Measurements from ENCODE around the gene PPP4R2. TPM values are rescaled to one million over a fixed set of nuclear protein-coding genes. Genes with fewer than 3 reads are reported as not detected.
A peak's percentile ranks its signal among the peaks of the same experiment; 100 is the strongest.

Gene PPP4R2
- 53.1 TPM for total RNA-seq
- long read RNA-seq, full-length matches to known transcripts, result 80 of 108 reads
- long read RNA-seq, partial matches to known transcripts, result 15 of 108 reads
- long read RNA-seq, other reads (novel, unspliced or antisense), result 13 of 108 reads

DNA sequence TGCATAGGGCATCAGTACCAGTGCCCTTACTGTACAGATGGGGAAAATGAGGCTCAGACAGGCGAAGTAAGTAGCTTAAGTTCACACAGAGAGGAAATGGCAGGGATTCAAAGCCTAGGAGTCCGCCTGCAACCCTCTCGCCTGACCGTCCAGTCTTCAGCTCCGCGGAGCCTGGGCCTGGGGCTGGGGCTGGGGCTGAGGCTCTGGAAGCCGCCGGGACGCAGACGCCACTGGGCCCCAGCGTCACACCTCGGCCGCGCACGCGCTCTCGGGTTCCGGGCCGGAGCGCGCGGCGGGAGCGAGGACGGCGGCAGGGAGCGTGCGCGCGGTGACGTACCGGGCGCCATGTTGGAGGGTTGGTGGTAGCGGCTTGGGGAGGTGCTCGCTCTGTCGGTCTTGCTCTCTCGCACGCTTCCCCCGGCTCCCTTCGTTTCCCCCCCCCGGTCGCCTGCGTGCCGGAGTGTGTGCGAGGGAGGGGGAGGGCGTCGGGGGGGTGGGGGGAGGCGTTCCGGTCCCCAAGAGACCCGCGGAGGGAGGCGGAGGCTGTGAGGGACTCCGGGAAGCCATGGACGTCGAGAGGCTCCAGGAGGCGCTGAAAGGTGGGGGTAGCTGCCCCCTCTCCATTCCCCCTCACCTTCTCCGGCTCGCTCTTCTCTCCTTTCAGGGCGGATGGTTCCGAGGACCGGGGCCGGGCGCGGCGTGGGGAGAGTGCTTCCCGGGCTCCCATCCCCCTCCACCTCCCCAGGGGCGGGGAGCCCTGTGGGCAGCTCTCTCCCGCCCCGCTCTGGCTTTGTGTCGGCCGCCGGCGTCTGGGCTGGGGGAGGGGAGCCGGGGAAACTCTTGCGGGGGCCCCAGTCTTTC lies at the start of gene PPP4R2:
Gene PPP4R2 (plus strand): TSS at position 339 of the 861 bp plus-strand sequence. CDS start 227 bp downstream, at position 566.
- peak; percentile 97 for ATAC-seq
- intact Hi-C loops (cut with micrococcal nuclease), result no loop called here
- peak; percentile 94 for DNase-seq

DNA sequence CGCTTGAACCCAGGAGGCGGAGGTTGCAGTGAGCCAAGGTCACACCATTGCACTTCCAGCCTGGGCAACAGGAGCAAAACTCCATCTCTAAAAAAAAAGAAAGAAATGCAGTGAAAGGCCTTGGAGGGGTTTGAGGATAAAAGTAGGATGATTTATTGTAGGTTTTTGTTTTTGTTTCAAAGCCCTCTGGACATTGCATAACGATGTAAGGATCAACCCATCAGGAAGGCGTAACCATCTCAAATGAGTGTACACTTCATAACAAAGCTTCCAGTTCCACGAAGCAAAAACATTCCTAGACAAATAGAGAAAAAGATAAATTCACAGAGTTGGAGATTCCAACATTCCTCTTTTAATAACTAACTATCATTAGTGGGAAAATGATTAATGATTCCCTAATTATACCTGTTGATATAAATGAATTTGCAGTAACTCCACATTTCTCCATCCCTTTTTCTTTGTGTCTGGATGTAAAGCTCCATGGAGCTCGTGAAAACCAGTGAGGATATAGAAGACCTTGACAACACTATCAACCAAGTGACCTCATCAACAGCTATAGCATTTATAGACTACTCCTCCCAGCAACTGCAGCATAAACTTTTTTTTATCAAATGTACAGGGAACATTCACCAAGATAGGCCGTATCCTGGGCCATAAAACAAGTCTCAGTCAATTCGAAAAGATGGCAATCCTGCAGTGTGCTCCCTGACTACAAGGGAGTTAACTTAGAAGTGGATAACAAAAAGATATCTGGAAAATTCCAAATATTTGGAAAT lies 48.7 kb upstream of the PPP4R2 start:
- ATAC-seq, result no peak
- intact Hi-C loops (cut with micrococcal nuclease), result no loop called here
- no peak for DNase-seq

- ATAC-seq (peak; percentile 61), DNase-seq (no peak)
- intact Hi-C loops (cut with micrococcal nuclease), result no loop called here
Measured at GRCh38 chr3:72949016-72949415, 47.6 kb upstream of the PPP4R2 start.

DNA sequence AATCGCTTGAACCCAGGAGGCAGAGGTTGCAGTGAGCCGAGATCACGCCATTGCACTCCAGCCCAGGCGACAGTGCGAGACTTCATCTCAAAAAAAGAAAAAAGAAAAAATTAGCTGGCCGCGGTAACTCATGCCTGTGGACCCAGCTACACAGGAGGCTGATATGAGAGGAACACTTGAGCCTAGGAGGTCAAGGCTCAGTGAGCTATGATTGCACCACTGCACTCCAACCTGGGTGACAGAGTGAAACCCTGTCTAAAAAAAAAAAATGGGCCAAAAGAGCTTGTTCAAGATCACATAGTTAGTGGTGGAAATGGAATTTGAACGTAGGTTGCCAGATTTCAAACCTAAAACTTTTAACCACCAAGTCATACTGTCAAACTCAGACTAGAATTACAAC lies 46.2 kb upstream of the PPP4R2 start:
- ATAC-seq, result no peak
- intact Hi-C loops (cut with micrococcal nuclease), result no loop called here
- DNase-seq, result no peak

DNA sequence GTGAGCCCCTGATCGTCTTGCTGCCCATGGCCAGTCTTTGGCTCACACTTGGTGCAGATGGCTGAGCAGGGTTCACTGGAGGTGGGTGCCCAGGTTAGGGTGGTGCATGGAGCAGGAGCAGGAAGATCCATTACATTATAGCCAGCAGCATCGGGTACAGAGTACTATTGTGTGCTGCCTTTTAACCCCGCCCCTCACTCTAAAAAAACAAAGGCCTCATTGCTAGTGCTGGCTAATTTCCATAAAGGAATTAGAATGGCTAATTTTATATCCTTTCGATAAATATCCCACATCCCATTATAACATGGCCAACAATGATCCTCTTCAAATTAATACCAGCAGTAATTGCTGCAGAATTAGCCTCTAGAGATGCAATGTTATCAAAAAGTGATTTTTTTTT lies 45.8 kb upstream of the PPP4R2 start:
- ATAC-seq (no peak), DNase-seq (no peak)
- intact Hi-C loops (cut with micrococcal nuclease), result no loop called here

- intact Hi-C loops (cut with micrococcal nuclease), result no loop called here
- DNase-seq (no peak), ATAC-seq (no peak)
Measured at GRCh38 chr3:72951259-72951722, 45.3 kb upstream of the PPP4R2 start.

DNA sequence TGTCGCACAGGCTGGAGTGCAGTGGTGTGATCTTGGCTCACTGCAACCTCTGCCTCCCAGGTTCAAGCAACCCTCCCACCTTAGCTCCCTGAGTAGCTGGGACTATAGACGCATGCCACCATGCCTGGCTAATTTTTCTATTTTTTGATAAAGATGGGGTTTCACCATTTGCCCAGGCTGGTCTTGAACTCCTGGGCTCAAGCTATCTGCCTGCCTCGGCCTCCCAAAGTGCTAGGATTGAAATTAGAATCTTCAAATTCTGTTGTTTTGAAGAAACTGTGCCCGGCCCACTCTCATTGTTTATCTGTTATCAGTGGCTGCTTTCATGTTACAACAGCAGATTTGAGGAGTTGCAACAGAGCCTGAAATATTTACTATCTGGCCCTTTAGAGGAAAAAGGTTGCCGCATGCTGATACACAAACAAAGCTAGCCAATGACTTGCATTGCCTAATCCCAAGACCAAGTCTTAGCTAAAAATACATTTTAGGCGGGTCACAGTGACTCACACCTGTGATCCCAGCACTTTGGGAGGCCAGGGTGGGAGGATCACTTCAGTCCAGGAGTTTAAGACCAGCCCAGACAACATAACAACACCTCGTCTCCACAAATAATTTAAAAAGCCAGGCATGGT lies 43.2 kb upstream of the PPP4R2 start:
- DNase-seq (no peak), ATAC-seq (no peak)

DNA sequence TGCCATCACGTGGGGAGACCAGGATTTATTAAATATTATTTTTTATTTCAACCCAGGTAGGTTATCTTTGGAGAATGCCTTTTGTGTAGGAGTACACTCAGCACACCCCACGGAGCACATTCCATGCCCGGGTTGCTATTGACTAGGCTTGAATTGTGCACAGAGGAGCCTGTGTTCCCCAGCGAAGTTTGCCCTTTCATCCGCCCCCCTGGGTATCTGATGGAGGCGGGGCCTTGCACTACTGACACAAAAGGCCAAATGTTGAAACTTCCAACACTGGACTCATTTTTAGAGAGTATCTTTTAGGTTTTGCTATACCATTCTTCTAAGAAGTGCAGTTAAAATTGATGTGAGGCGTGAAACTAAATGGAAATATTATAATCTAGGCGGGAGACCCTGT lies 39.3 kb upstream of the PPP4R2 start:
- intact Hi-C loops (cut with micrococcal nuclease), result no loop called here
- ATAC-seq (peak; percentile 13), DNase-seq (peak; percentile 41)

More for the DNA sequence above, 43.2 kb upstream of the PPP4R2 start:
- intact Hi-C loops (cut with micrococcal nuclease), result no loop called here

- ATAC-seq (no peak), DNase-seq (no peak)
- intact Hi-C loops (cut with micrococcal nuclease), result no loop called here
Measured at GRCh38 chr3:72959336-72959735, 37.3 kb upstream of the PPP4R2 start.

GRCh38 chr3:72960812-72961518 lies 35.6 kb upstream of the PPP4R2 start:
- intact Hi-C loops (cut with micrococcal nuclease), result no loop called here
- ATAC-seq (peak; percentile 93), DNase-seq (peak; percentile 62)

GRCh38 chr3:72961752-72962151 lies 34.9 kb upstream of the PPP4R2 start:
- no peak for DNase-seq
- peak; percentile 31 for ATAC-seq
- intact Hi-C loops (cut with micrococcal nuclease), result no loop called here

GRCh38 chr3:72962317-72962716 lies 34.3 kb upstream of the PPP4R2 start:
- intact Hi-C loops (cut with micrococcal nuclease), result no loop called here
- ATAC-seq, result no peak
- no peak for DNase-seq

DNA sequence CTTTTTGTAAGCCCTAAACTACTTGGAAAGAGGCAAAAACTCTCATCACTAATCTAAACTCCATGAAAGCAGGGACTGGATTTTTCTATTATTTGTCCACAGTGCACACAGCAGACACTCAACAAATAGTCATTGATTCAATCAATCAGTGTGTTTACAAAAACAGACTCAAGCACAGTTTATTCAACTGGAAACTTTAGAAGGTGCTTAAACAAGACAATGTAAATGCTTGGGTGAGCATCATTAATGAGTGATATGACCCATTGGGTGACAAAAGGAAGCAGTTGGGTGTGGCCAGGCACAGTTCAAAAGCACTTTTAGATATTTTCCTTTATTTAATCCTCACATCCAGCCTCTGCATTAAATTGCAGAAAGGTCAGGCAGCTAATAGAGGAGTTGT lies 32.0 kb upstream of the PPP4R2 start:
- ATAC-seq, result no peak
- intact Hi-C loops (cut with micrococcal nuclease), result no loop called here
- no peak for DNase-seq

GRCh38 chr3:72968266-72968664 lies 28.3 kb upstream of the PPP4R2 start:
- DNase-seq, result no peak
- ATAC-seq, result no peak
- intact Hi-C loops (cut with micrococcal nuclease), result no loop called here

- DNase-seq, result no peak
- ATAC-seq, result no peak
- intact Hi-C loops (cut with micrococcal nuclease), result no loop called here
Measured at GRCh38 chr3:72969766-72970165, 26.8 kb upstream of the PPP4R2 start.

- intact Hi-C loops (cut with micrococcal nuclease), result no loop called here
- DNase-seq (no peak), ATAC-seq (no peak)
Measured at GRCh38 chr3:72970942-72971341, 25.7 kb upstream of the PPP4R2 start.

DNA sequence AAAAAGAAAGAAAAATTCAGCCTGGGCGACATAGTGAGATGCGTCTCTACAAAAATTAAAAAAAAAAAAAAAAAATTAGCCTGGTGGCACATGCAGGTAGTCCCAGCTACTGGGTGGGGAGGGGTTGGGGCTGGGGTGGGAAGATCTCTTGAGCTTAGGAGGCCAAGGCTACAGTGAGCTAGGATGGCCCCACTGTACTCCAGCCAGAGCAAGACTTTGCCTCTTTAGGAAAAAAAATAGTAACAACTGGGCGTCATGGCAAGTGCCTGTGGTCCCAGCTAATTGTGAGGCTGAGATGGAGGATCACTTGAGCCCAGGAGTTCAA lies 23.9 kb upstream of the PPP4R2 start:
- intact Hi-C loops (cut with micrococcal nuclease), result no loop called here
- ATAC-seq (no peak), DNase-seq (no peak)

- intact Hi-C loops (cut with micrococcal nuclease), result no loop called here
- DNase-seq (no peak), ATAC-seq (no peak)
Measured at GRCh38 chr3:72973031-72973723, 23.4 kb upstream of the PPP4R2 start.

DNA sequence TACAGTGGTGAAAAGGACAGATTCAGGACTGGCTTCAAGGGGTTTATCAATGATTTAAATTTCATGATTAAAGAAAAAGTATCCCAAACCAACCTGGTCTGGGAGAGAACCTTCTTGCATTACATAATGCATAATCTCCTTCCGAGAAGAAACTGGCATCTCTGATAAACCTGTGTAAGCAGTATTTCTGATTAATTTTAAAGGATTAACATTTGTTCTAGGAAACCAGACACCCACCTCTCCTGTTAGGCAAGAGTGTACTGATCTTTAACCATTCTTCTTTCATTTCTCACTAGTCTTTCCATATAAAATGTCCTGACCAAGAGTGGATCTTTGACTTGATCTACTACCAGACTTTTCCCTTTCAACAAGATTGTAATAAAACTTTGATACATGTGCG lies 22.8 kb upstream of the PPP4R2 start:
- intact Hi-C loops (cut with micrococcal nuclease), result no loop called here
- DNase-seq (no peak), ATAC-seq (no peak)

Data from left ventricle myocardium superior (tissue), 1 donor.